Natural killer cell (primary cell): ENCODE measurements around the gene CENPT. TPM values are rescaled to one million over a fixed set of nuclear protein-coding genes. Genes with fewer than 3 reads are reported as not detected.
A peak's percentile ranks its signal among the peaks of the same experiment; 100 is the strongest.

Experiments used
- ATAC-seq, 3 donors: fragments of 150-1000 bp in 2 of 3; fragments of 200-7000 bp in 1 of 3; cut with Tn5 transposase; 1 replicate in 1 of 3; 2 replicates in 2 of 3; pipeline ENCODE4 v1.10.0; 2021; ENCODE audit warnings: mild to moderate bottlenecking in 2 of 3, moderate library complexity in 2 of 3
- DNase-seq, 2 donors: peaks; one replicate each; pipeline versions ENCODE4 v3.0.0 to v3.0.0-alpha.2; 2013 to 2021; ENCODE audit warnings: mixed read lengths in 1 of 2
- H3K27ac ChIP-seq: one replicate; pipeline ENCODE4 v1.5.1; 2013; ENCODE audit warnings: mild to moderate bottlenecking, low read length
- H3K27me3 ChIP-seq: one replicate; pipeline ENCODE4 v1.6.1; 2013; ENCODE audit warnings: low read length; ENCODE audit not compliant: control insufficient read depth, insufficient read depth
- H3K36me3 ChIP-seq: one replicate; pipeline ENCODE4 v1.6.1; 2013; ENCODE audit warnings: low read length; ENCODE audit not compliant: control insufficient read depth, insufficient read depth
- H3K4me1 ChIP-seq: one replicate; pipeline ENCODE4 v1.6.1; 2013; ENCODE audit warnings: low read length; ENCODE audit not compliant: control insufficient read depth, insufficient read depth
- H3K4me3 ChIP-seq: one replicate; pipeline ENCODE4 v1.5.1; 2013; ENCODE audit warnings: low read length
- H3K9me3 ChIP-seq: one replicate; pipeline ENCODE4 v1.6.1; 2013; ENCODE audit warnings: low read length; ENCODE audit not compliant: control insufficient read depth, insufficient read depth
- H3K27ac Mint-ChIP-seq, 2 donors: one replicate each; pipeline ENCODE4 v1.8.0; 2022; ENCODE audit warnings: mild to moderate bottlenecking in 2 of 2, mixed read lengths in 2 of 2, moderate library complexity in 1 of 2
- H3K27me3 Mint-ChIP-seq, 2 donors: one replicate each; pipeline ENCODE4 v1.8.0; 2022; ENCODE audit warnings: low read depth in 2 of 2, mixed read lengths in 2 of 2
- H3K36me3 Mint-ChIP-seq: one replicate; pipeline ENCODE4 v1.8.0; 2022; ENCODE audit warnings: mixed read lengths
- H3K4me1 Mint-ChIP-seq, 2 donors: one replicate each; pipeline ENCODE4 v1.8.0; 2022; ENCODE audit warnings: mixed read lengths in 2 of 2
- H3K4me3 Mint-ChIP-seq: one replicate; pipeline ENCODE4 v1.8.0; 2022; ENCODE audit warnings: mild to moderate bottlenecking, moderate library complexity, mixed read lengths
- H3K9me3 Mint-ChIP-seq, 2 donors: one replicate each; pipeline ENCODE4 v1.8.0; 2022; ENCODE audit warnings: mixed read lengths in 2 of 2
- CTCF ChIP-seq: fragments of 200-600 bp; IDR thresholded peaks from one replicate; pipeline ENCODE4 v1.8.0; 2022; ENCODE audit warnings: antibody characterized with exemption
- WGBS: methylation state at CpG from one replicate; pipeline ENCODE4 v1.1.7; 2013; ENCODE audit warnings: missing lambda C conversion rate; ENCODE audit not compliant: insufficient coverage; 5-methylcytosine and 5-hydroxymethylcytosine counted together
- intact Hi-C: fragments of 100-400 bp; cut with micrococcal nuclease; formaldehyde crosslinking; loops from one replicate; pipeline ENCODE4 v1.14.2; 2022
- total RNA-seq, 4 donors: library from RNA; stranded (reverse); fragments of 120-200 nt in 1 of 4; gene quantifications; one replicate each; pipeline versions ENCODE4 v1.2.3 to v1.2.4, GENCODE V29; 2013 to 2022

Gene CENPT
- total RNA-seq, 3 donors from 2014 or later (not counting 1 experiment from before 2014, with no cell fraction given), result 68.6 to 81.3 (median 78.9) TPM

DNA sequence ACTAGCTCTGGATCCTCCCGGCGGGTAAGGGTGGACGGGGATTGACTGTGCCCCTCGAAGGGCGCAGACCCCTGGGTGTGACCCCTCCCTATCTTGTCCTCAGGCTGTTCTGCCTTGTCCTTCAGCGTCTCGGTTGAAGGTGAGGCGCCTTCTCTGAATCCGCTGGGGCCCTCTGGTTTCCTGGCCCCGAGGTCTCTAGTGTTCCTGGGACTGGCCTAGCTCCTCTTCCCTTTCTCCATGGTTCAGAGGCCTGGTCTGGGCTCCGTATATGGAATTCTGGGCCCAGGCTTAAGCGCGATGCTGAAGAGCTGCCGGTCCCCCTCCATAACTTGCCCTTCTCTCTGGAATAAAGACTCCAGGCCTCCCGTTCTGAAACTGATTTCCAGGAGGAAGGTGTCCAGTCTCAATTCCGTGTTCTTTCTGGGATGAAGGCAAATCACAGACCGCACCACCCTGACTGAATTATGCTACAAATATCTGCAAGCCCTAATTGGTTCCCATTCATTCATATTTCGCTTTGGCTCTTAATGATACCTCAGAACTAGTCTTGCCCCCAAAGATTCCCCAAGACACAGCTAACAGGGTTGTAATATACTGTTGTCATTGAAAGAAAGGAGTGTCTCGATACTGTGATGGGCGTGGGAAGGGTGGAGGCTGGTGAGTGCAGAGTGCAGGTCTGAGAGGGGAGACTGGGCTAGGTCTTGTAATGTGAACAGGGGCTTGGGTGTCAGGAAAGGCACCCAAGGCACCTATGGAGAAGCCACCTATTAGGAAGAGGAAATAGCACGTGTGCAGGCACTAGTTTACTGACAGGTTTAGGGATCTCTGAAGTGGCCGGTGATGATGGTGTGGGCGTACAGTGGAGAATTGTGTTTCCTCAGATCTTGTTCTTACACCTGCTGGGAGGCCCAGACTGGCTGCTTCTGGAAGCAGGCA lies 26.2 kb upstream of the CENPT start:
- ATAC-seq (peak in 2 of 3 donors; percentile 1 to 3), DNase-seq (no peak)
- Histone ChIP-seq H3K4me1 (peaks cover 24% of the 10 kb centered on the region), H3K9me3 (no peaks in the 10 kb centered on the region), H3K27me3 (no peaks in the 10 kb centered on the region), H3K36me3 (peaks cover 30% of the 10 kb centered on the region), H3K4me3 (peak overlapping the region; percentile 89), H3K27ac (peak overlapping the region; percentile 53)
- TF ChIP-seq CTCF, result no peak
- WGBS, result 14% methylated on average over 23 of the region's 23 CpGs
- Mint-ChIP-seq H3K36me3 (no peaks in the 10 kb centered on the region), H3K9me3 (no peaks in the 10 kb centered on the region), H3K27me3 (no peaks in the 10 kb centered on the region), H3K4me1 (peaks cover 27 to 37% of the 10 kb centered on the region in 2 donors), H3K4me3 (peak overlapping the region; percentile 92), H3K27ac (peak overlapping the region; percentile 90)
- intact Hi-C loops, result loop anchor here (2.0 kb wide), 2 partner anchors 19 to 27 kb away; partner anchors contain the start of genes CENPT, NUTF2 and PSKH1

DNA sequence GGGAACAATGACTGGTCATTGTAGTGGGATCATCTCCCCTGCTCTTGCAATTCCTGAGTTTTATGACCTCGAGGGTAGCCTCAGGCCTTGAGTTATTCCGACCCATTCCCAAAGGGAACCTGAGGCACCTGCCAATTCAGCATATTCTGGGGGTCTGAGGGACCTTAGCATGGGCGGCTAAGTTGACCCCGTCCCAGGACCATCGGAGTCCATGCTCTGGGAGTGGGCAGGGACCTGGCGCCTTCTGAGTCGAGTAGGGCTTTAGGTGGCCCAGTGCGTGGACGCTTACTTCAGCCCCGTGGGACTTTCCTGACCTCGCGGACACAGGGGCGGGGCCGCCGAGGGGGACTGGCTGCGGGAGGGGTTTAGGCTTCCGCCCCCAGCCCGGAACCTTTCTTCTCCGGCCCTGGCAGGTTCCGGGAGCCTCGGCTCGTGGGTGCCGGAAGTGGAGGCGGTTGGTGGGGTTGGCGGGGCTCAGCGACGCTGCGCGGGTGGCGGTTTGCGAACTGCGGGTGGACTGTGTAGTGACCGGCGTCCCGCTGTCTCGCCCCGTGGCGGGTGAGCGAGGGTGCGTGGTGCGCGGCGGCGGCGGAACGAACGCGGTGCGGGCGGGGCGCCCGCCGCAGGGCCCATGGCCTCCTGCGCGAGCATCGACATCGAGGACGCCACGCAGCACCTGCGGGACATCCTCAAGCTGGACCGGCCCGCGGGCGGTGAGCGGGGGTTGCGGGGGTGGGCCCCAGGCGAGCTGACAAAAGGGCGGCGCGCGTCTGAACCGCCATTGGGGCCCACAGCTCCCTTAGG lies 25.3 kb upstream of the CENPT start, which contains the start of gene EDC4:
EDC4 (plus strand) TSS at position 422 of the 804 bp plus-strand sequence; CDS start at position 632, 210 bp downstream.
- H3K4me1 ChIP-seq, result peaks cover 24% of the 10 kb centered on the region
- peak within 1 kb of the TSS; percentile 86 for H3K27ac ChIP-seq
- Mint-ChIP-seq H3K4me1 (peaks cover 27 to 37% of the 10 kb centered on the region in 2 donors), H3K36me3 (no peaks in the 10 kb centered on the region), H3K9me3 (no peaks in the 10 kb centered on the region), H3K27ac (peak within 1 kb of the TSS; percentile 90), H3K27me3 (no peaks in the 10 kb centered on the region), H3K4me3 (peak within 1 kb of the TSS; percentile 92)
- H3K27me3 ChIP-seq, result no peaks in the 10 kb centered on the region
- H3K9me3 ChIP-seq, result no peaks in the 10 kb centered on the region
- DNase-seq, result peak; percentile 91
- WGBS, result 2% methylated on average over 72 of the region's 72 CpGs
- H3K4me3 ChIP-seq, result peak within 1 kb of the TSS; percentile 89
- TF ChIP-seq CTCF, result no peak
- peak; percentile 92 to 96 (median 94) for ATAC-seq
- H3K36me3 ChIP-seq, result peaks cover 25% of the 10 kb centered on the region
- intact Hi-C loops, result loop anchor here (2.0 kb wide), 2 partner anchors 20 to 26 kb away; partner anchors contain the start of genes CENPT, NUTF2 and PSKH1

DNA sequence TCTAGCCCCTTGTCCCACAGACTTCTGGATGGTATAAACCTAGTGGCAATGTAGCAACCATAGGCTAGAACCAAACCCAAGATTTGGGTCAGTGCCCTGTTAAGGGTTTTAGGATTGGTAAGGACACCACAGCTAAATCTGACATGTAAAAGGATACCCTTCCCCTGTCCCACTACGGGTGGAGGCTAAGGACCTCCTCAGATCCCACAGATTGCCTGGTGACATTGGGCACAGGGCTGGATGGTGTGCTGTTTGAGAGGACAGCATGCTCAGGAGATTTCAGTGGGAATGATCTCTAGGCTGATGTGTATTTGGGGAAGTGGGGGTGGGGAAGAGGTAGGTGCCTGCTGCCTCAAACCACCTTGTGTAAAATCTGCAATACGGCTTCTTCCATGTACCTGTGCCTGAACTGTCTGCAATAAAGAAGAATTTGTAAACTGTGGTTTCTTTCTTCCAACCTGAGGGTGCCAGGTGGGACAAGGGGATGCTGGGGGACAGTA lies 24.7 kb upstream of the CENPT start:
- peaks cover 22% of the 10 kb centered on the region for H3K36me3 ChIP-seq
- H3K4me3 Mint-ChIP-seq, result peak overlapping the region; percentile 92
- peak in 1 of 2 donors; percentile 28 for DNase-seq
- H3K27me3 Mint-ChIP-seq, result no peaks in the 10 kb centered on the region
- H3K9me3 Mint-ChIP-seq, result no peaks in the 10 kb centered on the region
- no peaks in the 10 kb centered on the region for H3K27me3 ChIP-seq
- 73% methylated on average over 2 of the region's 2 CpGs for WGBS
- intact Hi-C loops, result loop anchor here (2.0 kb wide), 2 partner anchors 21 to 25 kb away; partner anchors contain the start of genes CENPT, NUTF2 and PSKH1
- TF ChIP-seq CTCF, result no peak
- peak overlapping the region; percentile 86 for H3K27ac ChIP-seq
- peak overlapping the region; percentile 90 for H3K27ac Mint-ChIP-seq
- no peaks in the 10 kb centered on the region for H3K9me3 ChIP-seq
- no peak for ATAC-seq
- peak overlapping the region; percentile 89 for H3K4me3 ChIP-seq
- H3K4me1 Mint-ChIP-seq, result peaks cover 27 to 37% of the 10 kb centered on the region in 2 donors
- H3K4me1 ChIP-seq, result peaks cover 24% of the 10 kb centered on the region
- no peaks in the 10 kb centered on the region for H3K36me3 Mint-ChIP-seq
